GM12874 (cell line): ENCODE measurements around the gene ALG8.

ENCODE experiments used
- CTCF ChIP-seq: IDR thresholded peaks from 2 replicates; pipeline ENCODE4 v1.5.1; 2011; ENCODE audit warnings: low read depth, mild to moderate bottlenecking, control low read depth, low read length, moderate library complexity; ENCODE audit not compliant: insufficient read depth

Gene ALG8

GRCh38 chr11:78070621-78071020 is 68.8 kb downstream of the ALG8 start:
- no peak for TF ChIP-seq CTCF

GRCh38 chr11:78069465-78069864 is 70.0 kb downstream of the ALG8 start:
- TF ChIP-seq CTCF = no peak

- no peak for TF ChIP-seq CTCF
Measured at GRCh38 chr11:78067704-78068103, 71.7 kb downstream of the ALG8 start.

- no peak for TF ChIP-seq CTCF
Measured at GRCh38 chr11:78066471-78066870, 73.0 kb downstream of the ALG8 start.

- TF ChIP-seq CTCF = no peak
Measured at GRCh38 chr11:78065203-78065602, 74.2 kb downstream of the ALG8 start.

- no peak for TF ChIP-seq CTCF
Measured at GRCh38 chr11:78063440-78064181, 75.8 kb downstream of the ALG8 start, which contains the start of gene THRSP. Gene THRSP (plus strand): TSS chr11:78063861. CDS start chr11:78063882, 21 bp downstream.

GRCh38 chr11:78062671-78063070 is 76.8 kb downstream of the ALG8 start:
- no peak for TF ChIP-seq CTCF

- no peak for TF ChIP-seq CTCF
Measured at GRCh38 chr11:78061921-78062311, 77.5 kb downstream of the ALG8 start.
